ES-I3 (cell line): ENCODE data around the gene C17orf107.

Experiments
- H3K36me3 ChIP-seq: 2 replicates; pipeline ENCODE4 v1.6.1; 2013; ENCODE audit warnings: mild to moderate bottlenecking, low read length, control low read depth, moderate library complexity; ENCODE audit not compliant: insufficient read depth
- H3K4me1 ChIP-seq: 2 replicates; pipeline ENCODE4 v1.6.1; 2013; ENCODE audit warnings: mild to moderate bottlenecking, control low read depth, low read length; ENCODE audit not compliant: insufficient read depth
- H3K9ac ChIP-seq: 2 replicates; pipeline ENCODE4 v1.6.1; 2013; ENCODE audit warnings: low read depth, mild to moderate bottlenecking, low read length, moderate library complexity
- H3K9me3 ChIP-seq: 2 replicates; pipeline ENCODE4 v1.6.1; 2013; ENCODE audit warnings: mild to moderate bottlenecking, low read length, moderate library complexity; ENCODE audit not compliant: control insufficient read depth, insufficient read depth

Gene C17orf107

GRCh38 chr17:4948931-4949320, 49.6 kb downstream of the C17orf107 start:
- peaks cover 25% of the 10 kb centered on the region for H3K4me1 ChIP-seq
- H3K9me3 ChIP-seq: no peaks in the 10 kb centered on the region
- H3K9ac ChIP-seq: peak overlapping the region; percentile 76
- H3K36me3 ChIP-seq: peaks cover 9% of the 10 kb centered on the region

GRCh38 chr17:4949321-4950074, 50.2 kb downstream of the C17orf107 start:
- Histone ChIP-seq H3K4me1 (peaks cover 22% of the 10 kb centered on the region), H3K9me3 (no peaks in the 10 kb centered on the region), H3K9ac (peak overlapping the region; percentile 76), H3K36me3 (peaks cover 9% of the 10 kb centered on the region)

- H3K4me1 ChIP-seq: peaks cover 16% of the 10 kb centered on the region
- H3K36me3 ChIP-seq: peaks cover 9% of the 10 kb centered on the region
- H3K9me3 ChIP-seq: no peaks in the 10 kb centered on the region
- peak overlapping the region; percentile 81 for H3K9ac ChIP-seq
These were observed 50.9 kb downstream of the C17orf107 start for GRCh38 chr17:4950075-4950745.

DNA sequence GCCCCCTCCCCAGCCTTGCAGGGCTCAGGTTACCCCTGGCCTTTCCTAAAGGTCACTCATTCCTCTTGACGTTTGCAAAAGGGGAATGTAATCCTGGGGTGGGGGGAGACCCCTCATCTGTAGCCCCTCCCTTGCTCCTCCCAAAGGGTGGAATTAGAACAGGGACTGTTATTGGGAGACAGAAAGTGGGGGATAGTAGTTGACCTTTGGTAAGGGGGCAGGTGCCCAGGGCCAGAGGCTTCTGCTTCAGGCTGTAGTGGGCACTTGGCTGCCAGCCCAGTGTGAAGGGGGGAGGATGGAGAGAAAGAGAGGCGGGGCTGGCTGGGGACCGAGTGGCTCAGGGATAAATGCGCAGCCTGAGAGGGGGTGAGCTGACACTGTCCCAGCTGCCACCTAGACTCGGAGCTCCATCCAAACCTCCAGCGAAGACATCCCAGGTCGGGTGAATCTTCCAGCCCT, 51.4 kb downstream of the C17orf107 start, which contains the start of gene ENO3:
Gene ENO3, plus strand, starts transcription at position 374 of the 459 bp plus-strand sequence. CDS start 711 bp downstream, outside the sequence.
- Histone ChIP-seq H3K36me3 (peaks cover 9% of the 10 kb centered on the region), H3K9me3 (no peaks in the 10 kb centered on the region), H3K9ac (peak within 1 kb of the TSS; percentile 81), H3K4me1 (peaks cover 11% of the 10 kb centered on the region)

GRCh38 chr17:4951486-4951885, 52.1 kb downstream of the C17orf107 start:
- Histone ChIP-seq H3K9ac (peak overlapping the region; percentile 81; the same call in 1 of the 2 replicates), H3K36me3 (peaks cover 3% of the 10 kb centered on the region), H3K4me1 (peaks cover 5% of the 10 kb centered on the region; the same call in 1 of the 2 replicates), H3K9me3 (no peaks in the 10 kb centered on the region)
